ENCODE data around the gene PRKAR1B. TPM values are rescaled to one million over a fixed set of nuclear protein-coding genes. Genes with fewer than 3 reads are reported as not detected.

PRKAR1B gene
- total RNA-seq, 1 experiment from 2014 or later: 62.0 TPM

GRCh38 chr7:772005-772294 lies 44.9 kb upstream of the PRKAR1B start:
- no peaks in the 10 kb centered on the region for H3K9me3 ChIP-seq (ENCODE audit: control insufficient read depth, insufficient read depth, low read depth, low read length)
- ATAC-seq (no peak), DNase-seq (ENCODE audit: low read depth, low spot score) (no peak)
- no peak overlapping the region for H3K4me3 ChIP-seq (ENCODE audit: low read depth in 2 of 2, low read length in 2 of 2)
- TF ChIP-seq SIN3A (IDR thresholded peaks at IDR 0.05; ENCODE audit: borderline replicate concordance, insufficient read depth, low read depth, low read length) (no peak), REST (IDR thresholded peaks at IDR 0.05; ENCODE audit: insufficient read depth in 1 of 2, low read depth in 2 of 2, low read length in 1 of 2) (no peak), CTCF (IDR thresholded peaks at IDR 0.05) (no peak), TCF7L2 (IDR thresholded peaks at IDR 0.05; ENCODE audit: low read depth, low read length) (no peak), POLR2AphosphoS5 (IDR thresholded peaks at IDR 0.05; ENCODE audit: low read depth, low read length) (no peak)
- H3K27me3 ChIP-seq (ENCODE audit: control insufficient read depth, insufficient read depth, low read length): no peaks in the 10 kb centered on the region
- peaks cover 9% of the 10 kb centered on the region for H3K36me3 ChIP-seq (ENCODE audit: control insufficient read depth, insufficient read depth, low read length)
- intact Hi-C loops (cut with micrococcal nuclease; ENCODE audit: unreplicated experiment): loop anchor here (10.0 kb wide), 1 partner anchor 447 kb away; no protein-coding TSS in a partner anchor
- in situ Hi-C loops (cut with HindIII; ENCODE audit: low pct_unique_long_range_greater_than_20kb, low sequenced_read_pairs): no loop called here
- BruUV-seq (replicated peaks): no TSS peak
- no peak overlapping the region for H3K27ac ChIP-seq (ENCODE audit: low read length)
- ChIA-PET POLR2A (no interaction called here), CTCF (no interaction called here)
- H3K4me1 ChIP-seq (ENCODE audit: control insufficient read depth, insufficient read depth, low read length): 0 out of 2 replicates have a peak, but pooled peaks cover 3% of the 10 kb centered on the region

- ChIA-PET POLR2A (interaction anchor here (0.6 kb wide), 1 partner anchor 233 kb away, joined by 5 read pairs; no protein-coding TSS in a partner anchor), CTCF (no interaction called here)
- Histone ChIP-seq H3K4me1 (ENCODE audit: control insufficient read depth, insufficient read depth, low read length) (0 out of 2 replicates have a peak, but pooled peaks cover 3% of the 10 kb centered on the region), H3K4me3 (ENCODE audit: low read depth in 2 of 2, low read length in 2 of 2) (no peak overlapping the region), H3K9me3 (ENCODE audit: control insufficient read depth, insufficient read depth, low read depth, low read length) (no peaks in the 10 kb centered on the region), H3K36me3 (ENCODE audit: control insufficient read depth, insufficient read depth, low read length) (peaks cover 9% of the 10 kb centered on the region), H3K27me3 (ENCODE audit: control insufficient read depth, insufficient read depth, low read length) (no peaks in the 10 kb centered on the region), H3K27ac (ENCODE audit: low read length) (no peak overlapping the region)
- in situ Hi-C loops (cut with HindIII; ENCODE audit: low pct_unique_long_range_greater_than_20kb, low sequenced_read_pairs) (no loop called here), intact Hi-C loops (cut with micrococcal nuclease; ENCODE audit: unreplicated experiment) (loop anchor here (10.0 kb wide), 1 partner anchor 447 kb away; no protein-coding TSS in a partner anchor)
- ATAC-seq: no peak
- no TSS peak for BruUV-seq (replicated peaks)
- no peak for DNase-seq (ENCODE audit: low read depth, low spot score)
- TF ChIP-seq POLR2AphosphoS5 (IDR thresholded peaks at IDR 0.05; ENCODE audit: low read depth, low read length) (no peak), SIN3A (IDR thresholded peaks at IDR 0.05; ENCODE audit: borderline replicate concordance, insufficient read depth, low read depth, low read length) (no peak), TCF7L2 (IDR thresholded peaks at IDR 0.05; ENCODE audit: low read depth, low read length) (no peak), CTCF (IDR thresholded peaks at IDR 0.05) (no peak), REST (IDR thresholded peaks at IDR 0.05; ENCODE audit: insufficient read depth in 1 of 2, low read depth in 2 of 2, low read length in 1 of 2) (no peak)
These were observed 44.3 kb upstream of the PRKAR1B start for GRCh38 chr7:771234-772004.
